ENCODE results near the gene NOA1.

DNA sequence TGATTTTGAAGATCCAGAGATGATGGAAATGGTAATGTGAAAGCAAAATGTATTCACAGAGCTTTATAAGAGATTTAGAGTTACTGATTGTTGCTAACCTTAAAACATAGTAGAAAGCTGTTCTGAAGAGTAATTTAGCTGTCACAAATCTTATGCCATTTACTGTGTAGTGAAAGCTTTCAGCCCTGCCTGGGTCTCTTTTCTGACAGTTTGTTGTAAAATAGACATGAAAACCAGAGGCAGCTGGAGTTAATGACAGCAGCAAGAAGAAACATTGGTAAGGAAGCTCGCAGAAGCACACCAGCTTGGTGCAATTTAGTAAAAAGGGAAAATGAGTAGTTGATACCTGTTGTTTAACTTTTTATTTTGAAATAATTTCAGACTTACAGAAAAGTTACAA, 22.3 kb upstream of the NOA1 start:
- no peak for TF ChIP-seq CTCF (conservative IDR thresholded peaks at IDR 0.05; ENCODE audit: low read length)
- no peak for TF ChIP-seq EZH2phosphoT487 (IDR thresholded peaks at IDR 0.05; ENCODE audit: borderline replicate concordance, low read depth, low read length)

Measured in OCI-LY7 (cell line).